GM12878 (cell line): Measurements from ENCODE around the gene CELF2. TPM values are rescaled to one million over a fixed set of nuclear protein-coding genes. Genes with fewer than 3 reads are reported as not detected.

Source experiments
- ATAC-seq: fragments of 200-7000 bp; cut with Tn5 transposase; 3 replicates; pipeline ENCODE4 v1.9.1; 2020; ENCODE audit warnings: mild to moderate bottlenecking, moderate library complexity
- BruUV-seq: library from RNA; stranded (reverse); fragments of 400-500 nt; replicated peaks from 2 replicates; lab custom pipeline; 2021; lab: Mats Ljungman, UMichigan
- CTCF ChIA-PET: fragments of 300-600 bp; sonication (Branson Sonifier 250); formaldehyde crosslinking; extraction: SDS; loops from one replicate; lab custom pipeline; 2021; ENCODE audit warnings: inconsistent platforms; lab: Yijun Ruan, JAX
- POLR2A ChIA-PET: fragments of 350-600 bp; formaldehyde crosslinking; extraction: SDS; loops from one replicate; lab custom pipeline; 2021; ENCODE audit warnings: inconsistent platforms; lab: Charles Lee
- RAD21 ChIA-PET: fragments of 300-600 bp; sonication (Branson Sonifier 250); formaldehyde crosslinking; loops from one replicate; lab custom pipeline; 2023; ENCODE audit warnings: antibody characterized with exemption; ENCODE audit not compliant: unreplicated experiment; lab: Charles Lee
- SMC1A ChIA-PET: fragments of 300-600 bp; sonication (Branson Sonifier 250); formaldehyde crosslinking; loops from one replicate; lab custom pipeline; 2023; ENCODE audit not compliant: unreplicated experiment, uncharacterized antibody; lab: Charles Lee
- DNase-seq: peaks from one replicate; pipeline ENCODE4 v3.0.0-alpha.2; 2011; ENCODE audit warnings: low read depth, low spot score
- FAIRE-seq: peaks from 3 replicates; lab custom pipeline; 2011; peaks lifted over from hg19 to GRCh38; lab: Jason Lieb, UNC
- H2AFZ ChIP-seq: 2 replicates; pipeline ENCODE4 v1.6.0; 2011; ENCODE audit warnings: low read depth, low read length, control low read depth; ENCODE audit not compliant: control insufficient read depth
- H3K27ac ChIP-seq: 2 replicates; pipeline ENCODE4 v1.5.1; 2011; ENCODE audit warnings: control low read depth; ENCODE audit not compliant: control insufficient read depth, insufficient read depth
- H3K27me3 ChIP-seq, 2 experiments: replicated peaks in 1 of 2; 2 replicates each; pipeline versions ENCODE4 v1.6.0 to v1.6.1; 2011; ENCODE audit warnings: low read length in 1 of 2; ENCODE audit not compliant: control insufficient read depth in 2 of 2, insufficient read depth in 2 of 2
- H3K36me3 ChIP-seq, 2 experiments: 2 replicates each; pipeline ENCODE4 v1.5.1; 2011; ENCODE audit warnings: low read length in 1 of 2; ENCODE audit not compliant: control insufficient read depth in 2 of 2, insufficient read depth in 2 of 2
- H3K4me1 ChIP-seq: 2 replicates; pipeline ENCODE4 v1.6.1; 2011; ENCODE audit warnings: mild to moderate bottlenecking, low read length, moderate library complexity, mixed read lengths; ENCODE audit not compliant: control insufficient read depth, insufficient read depth
- H3K4me2 ChIP-seq: 2 replicates; pipeline ENCODE4 v1.6.0; 2011; ENCODE audit warnings: control low read depth; ENCODE audit not compliant: control insufficient read depth, insufficient read depth
- H3K4me3 ChIP-seq: fragments of 200-600 bp; sonication (generic); 2 replicates; pipeline ENCODE4 v1.5.1; 2016
- H3K79me2 ChIP-seq: 2 replicates; pipeline ENCODE4 v1.6.0; 2011; ENCODE audit warnings: low read length; ENCODE audit not compliant: control insufficient read depth, insufficient read depth
- H3K9ac ChIP-seq: 2 replicates; pipeline ENCODE4 v1.8.0; 2011; ENCODE audit warnings: low read length, control low read depth, mixed read lengths; ENCODE audit not compliant: control insufficient read depth, insufficient read depth
- H3K9me3 ChIP-seq: replicated peaks from 3 replicates; pipeline ENCODE4 v1.5.1; 2011; ENCODE audit warnings: mild to moderate bottlenecking, low read length; ENCODE audit not compliant: control insufficient read depth, insufficient read depth
- H4K20me1 ChIP-seq: 2 replicates; pipeline ENCODE4 v1.6.0; 2011; ENCODE audit not compliant: control insufficient read depth, insufficient read depth
- BHLHE40 ChIP-seq, 2 experiments: fragments of 450-650 bp in 1 of 2; IDR thresholded peaks; 2 replicates each; pipeline ENCODE4 v1.6.1; 2011 to 2017; ENCODE audit warnings: low read depth in 2 of 2, borderline replicate concordance in 1 of 2, improper control_type of control experiment in 1 of 2, low read length in 1 of 2, mild to moderate bottlenecking in 1 of 2
- DPF2 ChIP-seq: fragments of 450-650 bp; IDR thresholded peaks from 2 replicates; pipeline ENCODE4 v1.6.1; 2017; ENCODE audit warnings: mild to moderate bottlenecking
- FOXM1 ChIP-seq: IDR thresholded peaks from 2 replicates; pipeline ENCODE4 v1.6.1; 2012; ENCODE audit warnings: low read depth, mild to moderate bottlenecking, inconsistent platforms, low read length, moderate library complexity
- HDAC6 ChIP-seq: fragments of 200-600 bp; sonication (generic); IDR thresholded peaks from one replicate; pipeline ENCODE4 v1.8.0; 2017; ENCODE audit warnings: antibody characterized with exemption; ENCODE audit not compliant: unreplicated experiment
- JUNB ChIP-seq: IDR thresholded peaks from 2 replicates; pipeline ENCODE4 v1.6.1; 2016; ENCODE audit warnings: antibody characterized with exemption, mild to moderate bottlenecking
- JUND ChIP-seq: IDR thresholded peaks from 2 replicates; pipeline ENCODE4 v1.6.1; 2012; ENCODE audit warnings: low read depth, mild to moderate bottlenecking, low read length, improper control_type of control experiment, moderate library complexity
- LARP7 ChIP-seq: fragments of 450-650 bp; IDR thresholded peaks from 2 replicates; pipeline ENCODE4 v1.6.1; 2017; ENCODE audit warnings: mild to moderate bottlenecking
- MEF2B ChIP-seq: fragments of 450-650 bp; IDR thresholded peaks from 2 replicates; pipeline ENCODE4 v1.6.1; 2018; ENCODE audit warnings: mild to moderate bottlenecking, moderate library complexity; ENCODE audit not compliant: partially characterized antibody, poor library complexity, severe bottlenecking
- RAD51 ChIP-seq: fragments of 450-650 bp; IDR thresholded peaks from 2 replicates; pipeline ENCODE4 v1.6.1; 2016; ENCODE audit warnings: moderate library complexity, mild to moderate bottlenecking, inconsistent platforms
- RUNX3 ChIP-seq: IDR thresholded peaks from 2 replicates; pipeline ENCODE4 v1.6.1; 2012; ENCODE audit warnings: low read length, inconsistent platforms
- SIN3A ChIP-seq: IDR thresholded peaks from 2 replicates; pipeline ENCODE4 v1.6.1; 2012; ENCODE audit warnings: low read depth, low read length, improper control_type of control experiment
- SMARCA5 ChIP-seq: fragments of 450-650 bp; IDR thresholded peaks from 2 replicates; pipeline ENCODE4 v1.6.1; 2017; ENCODE audit warnings: mild to moderate bottlenecking
- SREBF2 ChIP-seq: IDR thresholded peaks from 2 replicates; pipeline ENCODE4 v1.6.1; 2012; ENCODE audit warnings: mild to moderate bottlenecking, low read length
- SUPT20H ChIP-seq: IDR thresholded peaks from 2 replicates; pipeline ENCODE4 v1.6.1; 2011; ENCODE audit warnings: low read depth, mild to moderate bottlenecking, low read length, moderate library complexity, borderline replicate concordance; ENCODE audit not compliant: control insufficient read depth
- WGBS: methylation state at CpG from one replicate; pipeline ENCODE4 v1.1.6; 2016; ENCODE audit warnings: low lambda C conversion rate; ENCODE audit not compliant: insufficient replicate concordance, insufficient coverage; ENCODE audit errors: missing lambda C conversion rate; 5-methylcytosine and 5-hydroxymethylcytosine counted together
- in situ Hi-C: fragments of 300-500 bp; cut with MboI; formaldehyde crosslinking; loops from 9 replicates; pipeline ENCODE4 v1.14.3; 2018; ENCODE audit warnings: mixed read lengths
- intact Hi-C: fragments of 100-400 bp; cut with micrococcal nuclease; formaldehyde crosslinking; loops from one replicate; pipeline ENCODE4 v1.14.2; 2022; ENCODE audit not compliant: unreplicated experiment
- polyA plus RNA-seq, 11 experiments: library from polyadenylated mRNA; depleted of rRNA in 4 of 11; unstranded in 6 of 11; stranded (reverse) in 5 of 11; fragments of >200 nt; fragmentation: Nextera tagmentation in 4 of 11; fragmentation: Illumina TruSeq in 1 of 11; extraction: Ambion mirVana in 4 of 11; extraction: Trizol in 1 of 11; gene quantifications; 1 replicate in 1 of 11; 2 replicates in 10 of 11; pipeline versions ENCODE4 v1.2.1 to v1.2.3, GENCODE V29; 2011 to 2016; ENCODE audit warnings: inconsistent platforms in 2 of 11, missing spikeins in 2 of 11, low read depth in 1 of 11
- total RNA-seq, 4 experiments: library from RNA; depleted of rRNA in 3 of 4; stranded (reverse); fragments of >200 nt in 3 of 4; fragmentation: Illumina TruSeq in 1 of 4; extraction: Trizol in 1 of 4; gene quantifications; 2 replicates each; pipeline versions ENCODE4 v1.2.1 to v1.2.3, GENCODE V29; 2013 to 2021
- TF ChIP-seq, protein P1 (sequence below): fragments of 450-650 bp; IDR thresholded peaks from 2 replicates; pipeline ENCODE4 v1.6.1; 2017; ENCODE audit warnings: mild to moderate bottlenecking, moderate library complexity
- TF ChIP-seq, protein P2 (sequence below): fragments of 450-650 bp; IDR thresholded peaks from 2 replicates; pipeline ENCODE4 v1.6.1; 2016; ENCODE audit warnings: mild to moderate bottlenecking
- TF ChIP-seq, protein P3 (sequence below): IDR thresholded peaks from 2 replicates; pipeline ENCODE4 v1.6.1; 2012; ENCODE audit warnings: low read depth, low read length, improper control_type of control experiment

The CELF2 gene
- total and polyA plus RNA-seq, 10 of the 15 experiments (the other 5 are each of a cell fraction or from before 2014, with no cell fraction given): 20.8 to 129 (median 86.3) TPM

DNA sequence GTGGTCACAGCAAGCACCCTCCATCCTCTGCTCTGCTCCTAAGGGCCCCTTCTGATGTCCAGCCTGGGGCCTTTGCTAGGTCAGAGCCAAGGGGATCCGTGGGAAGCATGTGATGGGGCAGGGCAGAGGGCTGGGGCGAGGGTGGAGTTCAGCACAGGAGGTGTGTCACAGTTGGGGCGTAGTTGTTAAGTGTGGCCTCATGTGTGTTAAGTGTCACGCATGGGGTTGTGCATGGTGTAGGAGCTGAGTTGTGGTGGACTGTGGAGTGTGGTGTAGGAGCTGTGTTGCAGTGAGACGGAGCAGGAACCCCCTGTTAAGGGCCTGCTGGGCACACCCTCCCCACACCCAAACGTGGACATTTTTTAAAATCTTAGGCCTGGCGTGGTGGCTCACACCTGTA is 345.8 kb downstream of the CELF2 start:
- ATAC-seq (no peak), FAIRE-seq (no peak), DNase-seq (no peak)
- 36% methylated on average over 7 of the region's 7 CpGs for WGBS
- no peaks in the 10 kb centered on the region for H3K4me1 ChIP-seq
- ChIA-PET CTCF (no interaction called here), SMC1A (no interaction called here), POLR2A (no interaction called here)
- no TSS peak for BruUV-seq
- no peak overlapping the region for H3K4me3 ChIP-seq
- H3K36me3 ChIP-seq: no peaks in the 10 kb centered on the region
- intact Hi-C loops: no loop called here
- in situ Hi-C loops: no loop called here
- H3K79me2 ChIP-seq: no peaks in the 10 kb centered on the region
- H3K4me2 ChIP-seq: no peak overlapping the region
- no peak overlapping the region for H3K9ac ChIP-seq
- no peaks in the 10 kb centered on the region for H3K27me3 ChIP-seq
- H2AFZ ChIP-seq: no peak overlapping the region
- H3K9me3 ChIP-seq: no peaks in the 10 kb centered on the region; the same call in 1 of the 3 replicates
- H4K20me1 ChIP-seq: no peaks in the 10 kb centered on the region
- TF ChIP-seq FOXM1 (no peak), BHLHE40 (IDR thresholded peaks at IDR 0.05; ENCODE audit: borderline replicate concordance in 1 of 2, low read depth in 2 of 2, low read length in 1 of 2) (no peak), JUND (no peak), JUNB (no peak), LARP7 (no peak), SMARCA5 (no peak), SIN3A (no peak), RAD51 (no peak), RUNX3 (no peak), MEF2B (no peak), SUPT20H (no peak), HDAC6 (no peak), DPF2 (no peak), SREBF2 (no peak)
- TF ChIP-seq, protein P1, sequence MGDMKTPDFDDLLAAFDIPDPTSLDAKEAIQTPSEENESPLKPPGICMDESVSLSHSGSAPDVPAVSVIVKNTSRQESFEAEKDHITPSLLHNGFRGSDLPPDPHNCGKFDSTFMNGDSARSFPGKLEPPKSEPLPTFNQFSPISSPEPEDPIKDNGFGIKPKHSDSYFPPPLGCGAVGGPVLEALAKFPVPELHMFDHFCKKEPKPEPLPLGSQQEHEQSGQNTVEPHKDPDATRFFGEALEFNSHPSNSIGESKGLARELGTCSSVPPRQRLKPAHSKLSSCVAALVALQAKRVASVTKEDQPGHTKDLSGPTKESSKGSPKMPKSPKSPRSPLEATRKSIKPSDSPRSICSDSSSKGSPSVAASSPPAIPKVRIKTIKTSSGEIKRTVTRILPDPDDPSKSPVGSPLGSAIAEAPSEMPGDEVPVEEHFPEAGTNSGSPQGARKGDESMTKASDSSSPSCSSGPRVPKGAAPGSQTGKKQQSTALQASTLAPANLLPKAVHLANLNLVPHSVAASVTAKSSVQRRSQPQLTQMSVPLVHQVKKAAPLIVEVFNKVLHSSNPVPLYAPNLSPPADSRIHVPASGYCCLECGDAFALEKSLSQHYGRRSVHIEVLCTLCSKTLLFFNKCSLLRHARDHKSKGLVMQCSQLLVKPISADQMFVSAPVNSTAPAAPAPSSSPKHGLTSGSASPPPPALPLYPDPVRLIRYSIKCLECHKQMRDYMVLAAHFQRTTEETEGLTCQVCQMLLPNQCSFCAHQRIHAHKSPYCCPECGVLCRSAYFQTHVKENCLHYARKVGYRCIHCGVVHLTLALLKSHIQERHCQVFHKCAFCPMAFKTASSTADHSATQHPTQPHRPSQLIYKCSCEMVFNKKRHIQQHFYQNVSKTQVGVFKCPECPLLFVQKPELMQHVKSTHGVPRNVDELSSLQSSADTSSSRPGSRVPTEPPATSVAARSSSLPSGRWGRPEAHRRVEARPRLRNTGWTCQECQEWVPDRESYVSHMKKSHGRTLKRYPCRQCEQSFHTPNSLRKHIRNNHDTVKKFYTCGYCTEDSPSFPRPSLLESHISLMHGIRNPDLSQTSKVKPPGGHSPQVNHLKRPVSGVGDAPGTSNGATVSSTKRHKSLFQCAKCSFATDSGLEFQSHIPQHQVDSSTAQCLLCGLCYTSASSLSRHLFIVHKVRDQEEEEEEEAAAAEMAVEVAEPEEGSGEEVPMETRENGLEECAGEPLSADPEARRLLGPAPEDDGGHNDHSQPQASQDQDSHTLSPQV: no peak
- TF ChIP-seq, protein P2, sequence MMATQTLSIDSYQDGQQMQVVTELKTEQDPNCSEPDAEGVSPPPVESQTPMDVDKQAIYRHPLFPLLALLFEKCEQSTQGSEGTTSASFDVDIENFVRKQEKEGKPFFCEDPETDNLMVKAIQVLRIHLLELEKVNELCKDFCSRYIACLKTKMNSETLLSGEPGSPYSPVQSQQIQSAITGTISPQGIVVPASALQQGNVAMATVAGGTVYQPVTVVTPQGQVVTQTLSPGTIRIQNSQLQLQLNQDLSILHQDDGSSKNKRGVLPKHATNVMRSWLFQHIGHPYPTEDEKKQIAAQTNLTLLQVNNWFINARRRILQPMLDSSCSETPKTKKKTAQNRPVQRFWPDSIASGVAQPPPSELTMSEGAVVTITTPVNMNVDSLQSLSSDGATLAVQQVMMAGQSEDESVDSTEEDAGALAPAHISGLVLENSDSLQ: no peak
- TF ChIP-seq, protein P3, sequence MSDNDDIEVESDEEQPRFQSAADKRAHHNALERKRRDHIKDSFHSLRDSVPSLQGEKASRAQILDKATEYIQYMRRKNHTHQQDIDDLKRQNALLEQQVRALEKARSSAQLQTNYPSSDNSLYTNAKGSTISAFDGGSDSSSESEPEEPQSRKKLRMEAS: no peak
- TF ChIP-seq, all 136 proteins: peak for 0
- H3K27ac ChIP-seq: no peak overlapping the region
- RAD21 ChIA-PET: no interaction called here
